Endothelial cell of umbilical vein (primary cell): ENCODE results near the gene SLC35F3. TPM values are rescaled to one million over a fixed set of nuclear protein-coding genes. Genes with fewer than 3 reads are reported as not detected.

Source experiments
- BruUV-seq: library from RNA; stranded (reverse); fragments of 400-500 nt; replicated peaks from 2 replicates; lab custom pipeline; 2021; lab: Mats Ljungman, UMichigan
- CTCF ChIA-PET: fragments of 300-600, 350-600 bp; sonication (Branson Sonifier 250); formaldehyde crosslinking; loops from one replicate; lab custom pipeline; 2021; ENCODE audit warnings: antibody characterized with exemption, inconsistent platforms; lab: Charles Lee
- POLR2A ChIA-PET: fragments of 300-600, 350-600 bp; sonication (Branson Sonifier 250); formaldehyde crosslinking; loops from one replicate; lab custom pipeline; 2021; ENCODE audit warnings: antibody characterized with exemption, inconsistent platforms; lab: Charles Lee
- DNase-seq: peaks from one replicate; pipeline ENCODE4 v3.0.0-alpha.2; 2011; ENCODE audit warnings: low read depth, low spot score
- FAIRE-seq: peaks from 2 replicates; lab custom pipeline; 2011; peaks lifted over from hg19 to GRCh38; lab: Jason Lieb, UNC
- H2AFZ ChIP-seq: 2 replicates; pipeline ENCODE4 v1.6.0; 2012; ENCODE audit warnings: low read depth, low read length, control low read depth, inconsistent platforms
- H3K27ac ChIP-seq: 2 replicates; pipeline ENCODE4 v1.5.1; 2011; ENCODE audit warnings: low read depth, mild to moderate bottlenecking, control low read depth, low read length, moderate library complexity; ENCODE audit not compliant: insufficient read depth
- H3K27me3 ChIP-seq, 2 experiments: 2 replicates each; pipeline versions ENCODE4 v1.6.0 to v1.6.1; 2011; ENCODE audit warnings: low read length in 2 of 2, mixed read lengths in 1 of 2; ENCODE audit not compliant: control insufficient read depth in 2 of 2, insufficient read depth in 2 of 2
- H3K36me3 ChIP-seq, 2 experiments: 2 replicates in 1 of 2; 3 replicates in 1 of 2; pipeline ENCODE4 v1.5.1; 2011; ENCODE audit warnings: low read length in 2 of 2, mild to moderate bottlenecking in 1 of 2, moderate library complexity in 1 of 2; ENCODE audit not compliant: control insufficient read depth in 2 of 2, insufficient read depth in 2 of 2; ENCODE audit errors: extremely low read depth in 1 of 2
- H3K4me1 ChIP-seq: 3 replicates; pipeline ENCODE4 v1.5.1; 2011; ENCODE audit warnings: mild to moderate bottlenecking, low read length; ENCODE audit not compliant: control insufficient read depth, insufficient read depth; ENCODE audit errors: extremely low read depth
- H3K4me2 ChIP-seq: 2 replicates; pipeline ENCODE4 v1.6.1; 2011; ENCODE audit warnings: low read length, control low read depth, mixed read lengths; ENCODE audit not compliant: insufficient read depth
- H3K4me3 ChIP-seq, 3 experiments: fragments of 200-600 bp in 1 of 3; sonication (generic), shearing (Covaris generic) in 1 of 3; replicated peaks in 1 of 3; 2 replicates each; pipeline ENCODE4 v1.5.1; 2011 to 2016; ENCODE audit warnings: control low read depth in 3 of 3, low read length in 3 of 3, mild to moderate bottlenecking in 2 of 3, inconsistent platforms in 1 of 3, low read depth in 1 of 3, moderate library complexity in 1 of 3; ENCODE audit not compliant: insufficient read depth in 1 of 3
- H3K79me2 ChIP-seq: 2 replicates; pipeline ENCODE4 v1.6.0; 2012; ENCODE audit warnings: low read length, inconsistent platforms; ENCODE audit not compliant: control insufficient read depth, insufficient read depth
- H3K9ac ChIP-seq: replicated peaks from 2 replicates; pipeline ENCODE3; 2011; ENCODE audit warnings: low read length, control low read depth; ENCODE audit not compliant: insufficient read depth; ENCODE audit errors: extremely low read depth
- H3K9me1 ChIP-seq: replicated peaks from 3 replicates; pipeline ENCODE4 v1.6.0; 2011; ENCODE audit warnings: mild to moderate bottlenecking, low read length; ENCODE audit not compliant: control insufficient read depth, insufficient read depth; ENCODE audit errors: extremely low read depth
- H3K9me3 ChIP-seq: replicated peaks from 2 replicates; pipeline ENCODE4 v1.5.1; 2012; ENCODE audit warnings: low read length, inconsistent platforms; ENCODE audit not compliant: control insufficient read depth, insufficient read depth
- H4K20me1 ChIP-seq: replicated peaks from 2 replicates; pipeline ENCODE3; 2011; ENCODE audit warnings: mild to moderate bottlenecking, low read length; ENCODE audit not compliant: control insufficient read depth, insufficient read depth; ENCODE audit errors: extremely low read depth
- EZH2 ChIP-seq: IDR thresholded peaks from 2 replicates; pipeline ENCODE4 v1.6.1; 2012; ENCODE audit warnings: borderline replicate concordance, low read depth, mild to moderate bottlenecking, moderate library complexity, low read length, inconsistent platforms; ENCODE audit not compliant: severe bottlenecking
- FOS ChIP-seq: IDR thresholded peaks from 2 replicates; pipeline ENCODE4 v1.6.1; 2011; ENCODE audit warnings: mild to moderate bottlenecking, low read length, moderate library complexity, borderline replicate concordance; ENCODE audit not compliant: insufficient read depth
- GATA2 ChIP-seq: IDR thresholded peaks from 2 replicates; pipeline ENCODE4 v1.7.0; 2011; ENCODE audit warnings: low read depth, mild to moderate bottlenecking, moderate library complexity, mixed read lengths, low read length; ENCODE audit not compliant: insufficient read length, insufficient read depth
- JUN ChIP-seq: IDR thresholded peaks from 2 replicates; pipeline ENCODE4 v1.6.1; 2011; ENCODE audit warnings: borderline replicate concordance, low read depth; ENCODE audit not compliant: insufficient read length, insufficient read depth
- MAX ChIP-seq: IDR thresholded peaks from 2 replicates; pipeline ENCODE4 v1.6.1; 2011; ENCODE audit not compliant: insufficient read depth, insufficient read length
- MYC ChIP-seq: IDR thresholded peaks from one replicate; pipeline ENCODE4 v1.6.1; 2011; ENCODE audit warnings: mild to moderate bottlenecking, low read depth, low read length
- POLR2A ChIP-seq: IDR thresholded peaks from 2 replicates; pipeline ENCODE4 v1.6.1; 2012; ENCODE audit warnings: low read depth, mild to moderate bottlenecking, control low read depth, low read length
- POLR2AphosphoS5 ChIP-seq: IDR thresholded peaks from 2 replicates; pipeline ENCODE4 v1.6.1; 2012; ENCODE audit warnings: low read depth, mild to moderate bottlenecking, control low read depth, low read length, moderate library complexity; ENCODE audit not compliant: insufficient read depth
- dilution Hi-C: fragments of 300-500 bp; cut with MboI; formaldehyde crosslinking; loops from one replicate; pipeline ENCODE4 v1.15.0; 2019; ENCODE audit warnings: low sequenced_read_pairs; ENCODE audit not compliant: extremely low pct_ligation_motif_present
- intact Hi-C: fragments of 100-400 bp; cut with micrococcal nuclease; formaldehyde crosslinking; loops from one replicate; pipeline ENCODE4 v1.10.0; 2022
- polyA plus RNA-seq, 4 experiments: library from polyadenylated mRNA; depleted of rRNA in 3 of 4; stranded (reverse) in 3 of 4; unstranded in 1 of 4; fragments of >200 nt; gene quantifications; 2 replicates each; pipeline versions ENCODE4 v1.2.1 to v1.2.3, GENCODE V29; 2011 to 2012; ENCODE audit warnings: missing spikeins in 1 of 4
- total RNA-seq: library from RNA; stranded (reverse); gene quantifications from 2 replicates; pipeline ENCODE4 v1.2.3, GENCODE V29; 2021
- TF ChIP-seq, protein P1 (sequence below), 2 donors: IDR thresholded peaks; 1 replicate in 1 of 2; 2 replicates in 1 of 2; pipeline ENCODE4 v1.5.1; 2011; ENCODE audit warnings: low read length in 2 of 2, mild to moderate bottlenecking in 2 of 2, moderate library complexity in 2 of 2, control low read depth in 1 of 2, inconsistent platforms in 1 of 2, low read depth in 1 of 2; ENCODE audit not compliant: insufficient read depth in 1 of 2; ENCODE audit errors: extremely low read depth in 1 of 2

The SLC35F3 gene
- total and polyA plus RNA-seq, 2 donors (not counting 3 experiments of a cell fraction or from before 2014, with no cell fraction given) = not detected

GRCh38 chr1:234316937-234317336, 412.5 kb downstream of the SLC35F3 start:
- DNase-seq = no peak
- Histone ChIP-seq H3K36me3 (no peaks in the 10 kb centered on the region), H3K4me1 (peaks cover 12% of the 10 kb centered on the region), H3K9me1 (no peaks in the 10 kb centered on the region), H3K79me2 (no peaks in the 10 kb centered on the region), H2AFZ (no peak overlapping the region), H3K4me3 (no peak overlapping the region), H3K27ac (no peak overlapping the region), H3K9ac (no peak overlapping the region), H3K9me3 (no peaks in the 10 kb centered on the region), H3K27me3 (no peaks in the 10 kb centered on the region), H4K20me1 (no peaks in the 10 kb centered on the region), H3K4me2 (no peak overlapping the region)
- TF ChIP-seq POLR2A (no peak), FOS (no peak), JUN (no peak), MAX (no peak), POLR2AphosphoS5 (no peak), MYC (no peak), GATA2 (no peak), EZH2 (no peak)
- TF ChIP-seq, protein P1, sequence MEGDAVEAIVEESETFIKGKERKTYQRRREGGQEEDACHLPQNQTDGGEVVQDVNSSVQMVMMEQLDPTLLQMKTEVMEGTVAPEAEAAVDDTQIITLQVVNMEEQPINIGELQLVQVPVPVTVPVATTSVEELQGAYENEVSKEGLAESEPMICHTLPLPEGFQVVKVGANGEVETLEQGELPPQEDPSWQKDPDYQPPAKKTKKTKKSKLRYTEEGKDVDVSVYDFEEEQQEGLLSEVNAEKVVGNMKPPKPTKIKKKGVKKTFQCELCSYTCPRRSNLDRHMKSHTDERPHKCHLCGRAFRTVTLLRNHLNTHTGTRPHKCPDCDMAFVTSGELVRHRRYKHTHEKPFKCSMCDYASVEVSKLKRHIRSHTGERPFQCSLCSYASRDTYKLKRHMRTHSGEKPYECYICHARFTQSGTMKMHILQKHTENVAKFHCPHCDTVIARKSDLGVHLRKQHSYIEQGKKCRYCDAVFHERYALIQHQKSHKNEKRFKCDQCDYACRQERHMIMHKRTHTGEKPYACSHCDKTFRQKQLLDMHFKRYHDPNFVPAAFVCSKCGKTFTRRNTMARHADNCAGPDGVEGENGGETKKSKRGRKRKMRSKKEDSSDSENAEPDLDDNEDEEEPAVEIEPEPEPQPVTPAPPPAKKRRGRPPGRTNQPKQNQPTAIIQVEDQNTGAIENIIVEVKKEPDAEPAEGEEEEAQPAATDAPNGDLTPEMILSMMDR (IDR thresholded peaks at IDR 0.05; ENCODE audit: extremely low read depth in 1 of 2, insufficient read depth in 1 of 2, low read depth in 1 of 2, low read length in 2 of 2) = no peak
- BruUV-seq = no TSS peak
- FAIRE-seq = no peak
- dilution Hi-C loops (no loop called here), intact Hi-C loops (loop anchor here (10.0 kb wide), 1 partner anchor 1012 kb away; no protein-coding TSS in a partner anchor)
- POLR2A ChIA-PET = no interaction called here
- CTCF ChIA-PET = no interaction called here
